SHP77 treated with DMSO at 0.1 percent for 48 hours (cell line): ENCODE data around the gene MYMK.

Experiments used
- DNase-seq: peaks from one replicate; lab custom pipeline; 2025; lab: John Stamatoyannopoulos, UW

The MYMK gene

GRCh38 chr9:133518706-133519449 lies 5.9 kb downstream of the MYMK start:
- DNase-seq: no peak

- DNase-seq: no peak
Measured at GRCh38 chr9:133518200-133518599, 6.6 kb downstream of the MYMK start.

DNA sequence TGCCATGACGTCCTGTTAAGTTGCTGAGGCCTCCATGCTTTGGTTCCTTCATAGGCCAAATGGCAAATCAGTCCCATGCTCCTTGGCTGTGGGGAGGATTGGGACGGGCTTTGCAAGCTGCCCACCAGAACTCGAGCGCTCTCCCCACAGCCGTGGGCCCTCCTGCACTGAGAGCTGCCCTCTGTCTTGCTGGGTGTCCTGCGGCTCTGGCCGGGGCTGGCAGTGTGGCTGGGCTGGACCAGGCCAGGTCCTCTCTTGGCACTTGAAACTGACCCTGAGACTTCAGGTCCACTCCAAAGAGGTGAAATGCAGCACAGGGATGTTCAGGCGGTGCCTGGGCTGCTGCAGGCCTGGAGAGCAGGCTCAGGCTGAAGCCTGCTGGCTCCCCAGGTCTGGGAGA lies 7.0 kb downstream of the MYMK start:
- DNase-seq: no peak

GRCh38 chr9:133516961-133517350 lies 7.8 kb downstream of the MYMK start:
- no peak for DNase-seq

DNA sequence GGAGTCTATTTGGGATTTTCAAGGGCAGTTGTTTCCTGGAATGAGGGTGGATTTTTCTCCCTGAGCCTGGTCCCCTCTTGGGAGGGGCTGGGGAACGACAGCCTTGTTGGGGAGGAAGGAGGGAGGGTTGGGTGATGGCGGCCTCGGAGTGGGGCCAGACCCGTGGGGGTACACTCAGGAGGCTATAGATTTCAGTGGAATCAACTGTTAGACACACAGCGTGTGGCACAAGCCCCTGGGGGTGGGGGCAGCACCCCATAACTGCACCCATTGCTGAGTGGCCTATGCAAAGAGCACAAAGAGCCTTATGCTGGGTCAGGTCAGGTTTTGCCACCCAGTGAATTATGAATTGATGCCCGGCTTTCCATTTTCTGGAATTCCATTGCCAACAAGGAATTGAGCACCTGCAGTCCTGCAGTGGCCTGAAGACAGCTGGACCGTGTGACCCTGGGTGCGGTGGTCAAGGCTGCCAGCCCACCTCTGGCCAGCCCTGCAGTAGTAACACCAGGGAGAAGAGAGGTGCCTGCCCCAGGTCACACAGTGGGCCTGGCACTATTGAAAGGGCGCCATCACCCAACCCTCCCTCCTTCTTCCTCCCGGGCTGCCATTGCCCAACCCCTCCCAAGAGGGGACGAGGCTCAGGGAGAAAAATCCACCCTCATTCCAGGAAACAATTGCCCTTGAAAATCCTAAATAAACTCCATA lies 8.4 kb downstream of the MYMK start:
- DNase-seq: no peak

DNA sequence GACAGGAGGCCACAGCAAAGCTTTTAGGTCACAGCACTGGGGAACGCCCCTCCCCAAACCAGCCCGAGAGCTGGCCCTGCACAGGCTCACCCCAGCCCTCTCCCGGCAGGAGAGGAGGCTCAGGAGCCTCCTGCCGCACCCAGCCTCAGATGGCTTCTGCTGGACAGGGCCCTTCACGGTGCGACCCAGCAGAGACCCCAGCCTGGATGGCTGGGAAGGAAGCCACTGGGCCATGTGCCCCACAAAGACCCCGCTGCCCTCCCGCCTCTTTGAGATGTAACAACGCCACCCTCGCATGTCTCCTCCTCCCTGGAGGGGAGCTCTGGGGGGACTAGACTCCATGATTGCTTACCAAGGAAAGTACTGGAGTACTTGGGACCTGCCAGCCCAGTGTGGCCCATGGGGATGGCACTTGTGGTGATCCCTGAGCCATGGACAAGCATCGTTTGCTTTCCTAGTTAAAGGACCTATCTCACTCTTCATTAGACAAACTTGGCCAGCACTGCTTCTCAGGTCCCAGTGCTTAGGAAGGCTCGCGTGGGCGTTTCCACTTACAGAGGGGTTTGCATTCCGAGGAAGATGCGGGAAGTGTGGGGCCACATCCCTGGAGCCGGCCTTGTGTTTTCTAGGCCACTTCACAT lies 9.0 kb downstream of the MYMK start:
- DNase-seq: no peak

DNA sequence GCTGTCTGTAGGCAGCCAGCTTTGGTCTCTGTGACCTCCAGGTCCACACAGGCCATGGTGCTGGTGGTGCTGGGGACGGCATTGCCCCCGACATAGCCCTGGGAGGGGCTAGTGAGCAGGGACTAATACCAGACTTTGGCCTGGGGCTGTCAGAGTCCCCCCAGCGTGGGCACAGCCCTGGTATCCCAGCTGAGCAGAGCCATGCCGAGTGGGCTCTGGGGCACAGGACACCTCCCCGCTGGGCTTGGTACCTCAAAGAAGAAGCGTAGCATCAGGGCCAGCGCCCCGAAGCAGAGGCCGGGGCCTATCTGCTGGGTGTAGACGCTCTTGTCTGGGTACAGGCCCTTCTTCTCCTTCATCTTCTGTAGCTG lies 9.5 kb downstream of the MYMK start:
- DNase-seq: no peak

- DNase-seq: peak; percentile 23
Measured at GRCh38 chr9:133514460-133515239, 10.1 kb downstream of the MYMK start.

GRCh38 chr9:133513214-133514100 lies 11.3 kb downstream of the MYMK start:
- no peak for DNase-seq

GRCh38 chr9:133512253-133513213 lies 12.2 kb downstream of the MYMK start:
- no peak for DNase-seq

- DNase-seq: no peak
Measured at GRCh38 chr9:133511607-133512006, 13.2 kb downstream of the MYMK start.

DNA sequence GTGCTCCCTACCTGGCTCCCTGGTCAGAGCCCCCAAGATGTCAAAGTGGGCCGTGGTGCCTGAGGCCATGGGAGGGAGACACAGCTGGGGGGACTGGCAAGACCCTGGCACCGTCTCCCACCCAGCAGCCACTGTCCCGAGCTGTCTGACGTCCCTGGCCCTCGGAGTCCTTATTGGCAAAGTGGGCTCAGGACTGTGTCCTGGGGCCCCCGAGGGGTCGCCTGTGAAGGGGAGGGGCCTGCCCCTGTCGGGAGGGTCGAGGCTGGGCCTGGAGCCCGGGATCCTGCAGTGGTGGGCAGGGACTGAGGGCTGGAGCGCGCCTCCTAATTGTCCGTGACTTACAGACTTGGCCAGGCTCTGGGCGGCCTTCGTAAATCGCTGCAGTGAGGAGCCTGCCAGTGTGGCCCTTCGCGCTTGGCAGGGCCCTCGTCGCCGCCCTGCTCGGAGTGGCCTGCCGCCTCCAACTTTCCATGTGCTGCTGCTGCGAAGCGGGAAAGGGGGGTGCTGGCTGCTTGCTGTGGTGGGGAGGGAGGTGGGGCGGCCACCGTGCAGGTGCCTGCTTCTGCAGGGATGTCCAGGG lies 13.7 kb downstream of the MYMK start:
- DNase-seq: no peak

DNA sequence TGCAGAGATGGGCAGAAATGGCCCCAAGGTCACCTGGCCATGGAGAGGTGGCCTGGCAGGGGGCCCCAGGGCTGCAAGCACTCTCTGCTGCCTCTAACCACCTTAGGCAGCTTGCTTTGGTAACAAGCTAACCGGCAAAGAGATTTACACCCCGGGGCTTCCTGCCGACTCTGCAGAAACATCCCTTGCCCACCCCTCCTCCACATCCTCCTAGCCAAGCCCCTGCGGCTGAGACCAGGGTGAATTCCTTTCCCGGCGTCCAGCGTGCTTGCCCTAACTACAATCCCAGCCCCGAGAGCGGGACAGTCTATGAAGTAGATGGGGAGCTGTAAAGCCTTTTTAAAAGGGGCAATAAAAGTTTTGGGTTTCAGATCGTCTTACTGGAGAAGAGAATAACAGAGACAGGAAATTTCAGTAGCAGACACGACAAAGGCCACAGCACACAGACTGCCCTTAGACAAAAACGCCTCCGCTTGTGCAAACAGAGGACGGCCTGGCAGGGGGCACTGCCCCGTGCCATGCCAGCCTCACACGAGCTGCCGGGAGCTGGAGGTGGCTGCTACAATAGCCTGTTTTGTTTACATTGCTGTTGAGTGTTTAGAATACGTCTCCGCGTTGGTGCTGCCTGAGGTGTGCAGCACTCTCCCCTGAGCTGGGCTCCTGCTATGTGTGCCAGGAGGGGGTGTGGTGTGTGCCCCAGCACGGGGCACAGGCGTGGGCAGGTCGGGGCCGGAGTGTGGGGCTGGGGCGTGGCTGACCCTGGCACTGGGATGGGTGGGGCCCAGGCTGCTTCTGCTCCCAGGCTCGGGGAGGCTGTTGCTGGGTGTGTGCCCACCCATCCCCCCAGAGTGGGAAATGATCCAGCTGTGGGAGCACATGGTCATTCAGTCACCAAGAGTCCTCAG lies 15.3 kb downstream of the MYMK start:
- DNase-seq: peak; percentile 91

GRCh38 chr9:133508046-133508445 lies 16.7 kb downstream of the MYMK start:
- no peak for DNase-seq

DNA sequence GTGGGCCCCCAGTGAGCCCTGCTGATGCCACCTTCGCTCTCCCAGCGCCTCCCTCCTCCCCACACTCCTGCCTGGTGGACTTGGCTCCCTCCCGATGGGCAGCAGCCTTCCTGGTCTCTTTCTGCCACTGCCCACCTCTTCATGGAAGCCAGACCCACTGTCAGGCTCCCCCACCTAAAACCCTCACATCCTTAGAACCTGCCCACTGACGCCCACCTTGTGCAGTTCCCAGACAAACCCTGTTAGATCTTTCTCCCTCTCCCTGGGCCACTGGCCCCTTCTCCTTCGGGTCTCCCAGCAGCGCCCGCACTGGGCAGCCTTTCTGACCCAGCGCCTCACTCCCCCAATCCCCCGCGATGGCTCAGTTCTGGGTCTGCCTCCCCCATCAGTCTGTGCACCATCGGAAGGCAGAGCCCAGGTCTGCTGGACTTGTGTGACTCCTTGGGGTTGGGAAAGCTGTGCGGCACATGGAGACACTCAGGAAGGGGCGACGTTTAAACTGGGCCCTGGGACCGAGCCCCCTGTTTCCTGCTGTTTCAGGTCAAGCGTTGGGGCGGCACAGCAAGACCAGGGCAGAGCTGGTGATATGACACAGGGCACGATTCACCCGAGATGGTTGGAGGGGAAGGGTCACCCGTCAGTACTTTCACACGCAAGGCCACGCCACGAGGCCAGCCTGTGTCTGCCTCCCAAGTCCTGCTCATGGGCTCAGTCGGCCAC lies 17.4 kb downstream of the MYMK start:
- DNase-seq: no peak

GRCh38 chr9:133506653-133507038 lies 18.1 kb downstream of the MYMK start:
- peak; percentile 57 for DNase-seq

- DNase-seq: no peak
Measured at GRCh38 chr9:133505901-133506652, 18.7 kb downstream of the MYMK start.
